BE2C (cell line): ENCODE results near the gene CSF1R.

Experiments used
- DNase-seq: peaks from one replicate; pipeline ENCODE4 v3.0.0-alpha.2; 2020
- H3K27me3 ChIP-seq: fragments of 250-450 bp; sonication (Bioruptor Pico); 2 replicates; pipeline ENCODE4 v1.5.1; 2020; ENCODE audit warnings: mild to moderate bottlenecking
- H3K36me3 ChIP-seq: fragments of 250-450 bp; sonication (Bioruptor Pico); 2 replicates; pipeline ENCODE4 v1.5.1; 2020; ENCODE audit warnings: mild to moderate bottlenecking
- H3K4me1 ChIP-seq: fragments of 250-450 bp; sonication (Bioruptor Pico); 2 replicates; pipeline ENCODE4 v1.5.1; 2020
- H3K4me3 ChIP-seq: 2 replicates; pipeline ENCODE4 v1.5.1; 2011; ENCODE audit warnings: low read depth, low read length
- H3K9me3 ChIP-seq: fragments of 250-450 bp; sonication (Bioruptor Pico); 2 replicates; pipeline ENCODE4 v1.5.1; 2020
- TF ChIP-seq, protein P1 (sequence below): IDR thresholded peaks from 2 replicates; pipeline ENCODE4 v1.5.1; 2012; ENCODE audit warnings: mild to moderate bottlenecking, low read depth, low read length

CSF1R gene

GRCh38 chr5:150045549-150045948 lies 40.8 kb downstream of the CSF1R start:
- H3K4me3 ChIP-seq: no peak overlapping the region
- no peaks in the 10 kb centered on the region for H3K27me3 ChIP-seq
- no peaks in the 10 kb centered on the region for H3K9me3 ChIP-seq
- H3K36me3 ChIP-seq: peaks cover 92% of the 10 kb centered on the region
- TF ChIP-seq, protein P1, sequence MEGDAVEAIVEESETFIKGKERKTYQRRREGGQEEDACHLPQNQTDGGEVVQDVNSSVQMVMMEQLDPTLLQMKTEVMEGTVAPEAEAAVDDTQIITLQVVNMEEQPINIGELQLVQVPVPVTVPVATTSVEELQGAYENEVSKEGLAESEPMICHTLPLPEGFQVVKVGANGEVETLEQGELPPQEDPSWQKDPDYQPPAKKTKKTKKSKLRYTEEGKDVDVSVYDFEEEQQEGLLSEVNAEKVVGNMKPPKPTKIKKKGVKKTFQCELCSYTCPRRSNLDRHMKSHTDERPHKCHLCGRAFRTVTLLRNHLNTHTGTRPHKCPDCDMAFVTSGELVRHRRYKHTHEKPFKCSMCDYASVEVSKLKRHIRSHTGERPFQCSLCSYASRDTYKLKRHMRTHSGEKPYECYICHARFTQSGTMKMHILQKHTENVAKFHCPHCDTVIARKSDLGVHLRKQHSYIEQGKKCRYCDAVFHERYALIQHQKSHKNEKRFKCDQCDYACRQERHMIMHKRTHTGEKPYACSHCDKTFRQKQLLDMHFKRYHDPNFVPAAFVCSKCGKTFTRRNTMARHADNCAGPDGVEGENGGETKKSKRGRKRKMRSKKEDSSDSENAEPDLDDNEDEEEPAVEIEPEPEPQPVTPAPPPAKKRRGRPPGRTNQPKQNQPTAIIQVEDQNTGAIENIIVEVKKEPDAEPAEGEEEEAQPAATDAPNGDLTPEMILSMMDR: peak; percentile 34
- no peaks in the 10 kb centered on the region for H3K4me1 ChIP-seq
- no peak for DNase-seq

- Histone ChIP-seq H3K9me3 (no peaks in the 10 kb centered on the region), H3K4me1 (no peaks in the 10 kb centered on the region), H3K27me3 (no peaks in the 10 kb centered on the region), H3K36me3 (peaks cover 89% of the 10 kb centered on the region), H3K4me3 (no peak overlapping the region)
- TF ChIP-seq, protein P1: no peak
- no peak for DNase-seq
Observed at GRCh38 chr5:150044712-150045111, 41.6 kb downstream of the CSF1R start.

DNA sequence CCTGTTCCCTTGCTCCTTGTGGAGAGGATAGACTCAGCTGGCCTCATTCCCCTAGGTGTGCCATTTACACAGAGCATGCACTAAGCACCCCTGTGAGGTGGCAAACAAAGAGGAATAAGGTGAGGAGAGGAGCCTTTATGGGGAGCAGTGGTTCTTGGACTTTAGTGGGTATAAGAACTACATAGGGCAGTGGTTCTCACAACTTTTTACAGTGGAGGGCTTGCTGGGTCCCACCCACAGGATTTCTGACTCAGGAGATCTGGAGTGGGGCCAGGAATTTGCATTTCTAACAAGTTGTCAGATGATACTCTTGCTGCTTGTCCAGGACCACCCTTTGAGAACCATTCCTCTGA lies 42.0 kb downstream of the CSF1R start:
- Histone ChIP-seq H3K4me3 (no peak overlapping the region), H3K9me3 (no peaks in the 10 kb centered on the region), H3K36me3 (peaks cover 88% of the 10 kb centered on the region), H3K4me1 (no peaks in the 10 kb centered on the region), H3K27me3 (no peaks in the 10 kb centered on the region)
- no peak for DNase-seq
- TF ChIP-seq, protein P1: no peak

GRCh38 chr5:150043657-150044328 lies 42.6 kb downstream of the CSF1R start:
- no peaks in the 10 kb centered on the region for H3K27me3 ChIP-seq
- DNase-seq: no peak
- no peak overlapping the region for H3K4me3 ChIP-seq
- no peaks in the 10 kb centered on the region for H3K4me1 ChIP-seq
- TF ChIP-seq, protein P1: no peak
- H3K36me3 ChIP-seq: peaks cover 83% of the 10 kb centered on the region
- H3K9me3 ChIP-seq: no peaks in the 10 kb centered on the region

DNA sequence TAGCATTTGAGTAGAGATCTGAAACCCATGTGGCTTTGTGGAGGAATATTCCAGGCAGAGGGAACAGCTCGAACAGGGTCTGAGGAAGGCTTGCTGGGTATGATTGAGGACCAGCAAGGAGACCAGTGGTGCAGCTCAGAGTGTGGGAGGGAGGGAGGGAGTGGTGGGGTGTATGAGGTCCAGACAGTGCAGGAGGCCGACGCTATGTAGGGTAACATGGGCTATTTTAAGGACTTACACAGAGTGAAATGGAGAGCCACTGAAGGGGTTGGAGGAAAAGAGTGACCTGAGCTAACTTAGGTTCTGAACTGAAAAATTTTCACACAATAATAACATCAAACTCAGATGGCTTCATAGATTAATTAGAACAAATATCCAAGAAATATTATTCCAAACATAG lies 43.9 kb downstream of the CSF1R start:
- Histone ChIP-seq H3K4me1 (no peaks in the 10 kb centered on the region), H3K36me3 (peaks cover 79% of the 10 kb centered on the region), H3K27me3 (no peaks in the 10 kb centered on the region), H3K9me3 (no peaks in the 10 kb centered on the region), H3K4me3 (no peak overlapping the region)
- no peak for DNase-seq
- TF ChIP-seq, protein P1: no peak

- H3K27me3 ChIP-seq: no peaks in the 10 kb centered on the region
- no peaks in the 10 kb centered on the region for H3K4me1 ChIP-seq
- H3K36me3 ChIP-seq: peaks cover 72% of the 10 kb centered on the region
- no peaks in the 10 kb centered on the region for H3K9me3 ChIP-seq
- DNase-seq: no peak
- TF ChIP-seq, protein P1: no peak
- no peak overlapping the region for H3K4me3 ChIP-seq
Observed at GRCh38 chr5:150038547-150038946, 47.8 kb downstream of the CSF1R start.
